SJSA1 (cell line): ENCODE measurements around the gene EGLN1. TPM values are rescaled to one million over a fixed set of nuclear protein-coding genes. Genes with fewer than 3 reads are reported as not detected.

Experiments
- DNase-seq, 2 experiments: peaks; one replicate each; pipeline ENCODE4 v3.0.0-alpha.2; 2015 to 2020; ENCODE audit warnings: low spot score in 2 of 2, low read depth in 1 of 2
- H3K27ac ChIP-seq: fragments of 250-450 bp; sonication (Bioruptor Pico); 2 replicates; pipeline ENCODE4 v1.5.1; 2020; ENCODE audit warnings: mild to moderate bottlenecking, moderate library complexity
- H3K27me3 ChIP-seq: fragments of 250-450 bp; sonication (Bioruptor Pico); replicated peaks from 2 replicates; pipeline ENCODE4 v1.5.1; 2020; ENCODE audit warnings: mild to moderate bottlenecking, moderate library complexity
- H3K36me3 ChIP-seq: fragments of 250-450 bp; sonication (Bioruptor Pico); 2 replicates; pipeline ENCODE4 v1.5.1; 2020; ENCODE audit warnings: mild to moderate bottlenecking
- H3K4me1 ChIP-seq: fragments of 250-450 bp; sonication (Bioruptor Pico); replicated peaks from 2 replicates; pipeline ENCODE4 v1.6.1; 2021; ENCODE audit warnings: mild to moderate bottlenecking
- H3K4me3 ChIP-seq: fragments of 250-450 bp; sonication (Bioruptor Pico); 2 replicates; pipeline ENCODE4 v1.5.1; 2020; ENCODE audit warnings: mild to moderate bottlenecking
- H3K9me3 ChIP-seq: fragments of 250-450 bp; sonication (Bioruptor Pico); replicated peaks from 2 replicates; pipeline ENCODE4 v1.5.1; 2020; ENCODE audit warnings: mild to moderate bottlenecking
- total RNA-seq: library from RNA; depleted of rRNA; stranded (reverse); fragments of >200 nt; shearing (Covaris generic); gene quantifications from 2 replicates; pipeline ENCODE4 v1.2.3, GENCODE V29; 2014

Gene EGLN1
- total RNA-seq, 1 experiment from 2014 or later, result 22.2 TPM

GRCh38 chr1:231334079-231334666 lies 87.9 kb downstream of the EGLN1 start:
- peaks cover 32% of the 10 kb centered on the region for H3K4me1 ChIP-seq
- no peaks in the 10 kb centered on the region for H3K9me3 ChIP-seq
- no peaks in the 10 kb centered on the region for H3K27me3 ChIP-seq
- no peak for DNase-seq
- H3K36me3 ChIP-seq, result peaks cover 36% of the 10 kb centered on the region
- no peak overlapping the region for H3K27ac ChIP-seq
- no peak overlapping the region for H3K4me3 ChIP-seq

DNA sequence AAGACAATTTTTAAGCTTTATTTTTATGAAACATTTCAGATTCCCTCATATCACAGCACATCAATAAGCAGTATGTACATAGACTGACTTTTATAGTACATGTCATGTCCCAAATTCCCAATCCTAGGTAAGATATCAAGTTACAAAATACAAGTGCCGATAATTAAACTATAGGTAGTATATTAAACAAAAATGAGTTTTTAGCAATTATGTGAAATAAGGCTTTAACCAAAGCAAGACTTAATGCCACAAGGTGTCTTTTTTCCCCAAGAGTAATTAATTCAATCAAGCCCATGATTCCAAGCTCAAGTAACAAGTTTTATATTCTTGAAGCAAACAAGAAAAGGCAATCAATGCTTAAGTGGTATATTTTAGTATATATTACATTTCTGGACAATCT lies 89.3 kb downstream of the EGLN1 start:
- no peak for DNase-seq
- no peaks in the 10 kb centered on the region for H3K9me3 ChIP-seq
- H3K27ac ChIP-seq, result no peak overlapping the region
- peaks cover 32% of the 10 kb centered on the region for H3K36me3 ChIP-seq
- peaks cover 29% of the 10 kb centered on the region for H3K4me1 ChIP-seq
- no peak overlapping the region for H3K4me3 ChIP-seq
- H3K27me3 ChIP-seq, result no peaks in the 10 kb centered on the region

DNA sequence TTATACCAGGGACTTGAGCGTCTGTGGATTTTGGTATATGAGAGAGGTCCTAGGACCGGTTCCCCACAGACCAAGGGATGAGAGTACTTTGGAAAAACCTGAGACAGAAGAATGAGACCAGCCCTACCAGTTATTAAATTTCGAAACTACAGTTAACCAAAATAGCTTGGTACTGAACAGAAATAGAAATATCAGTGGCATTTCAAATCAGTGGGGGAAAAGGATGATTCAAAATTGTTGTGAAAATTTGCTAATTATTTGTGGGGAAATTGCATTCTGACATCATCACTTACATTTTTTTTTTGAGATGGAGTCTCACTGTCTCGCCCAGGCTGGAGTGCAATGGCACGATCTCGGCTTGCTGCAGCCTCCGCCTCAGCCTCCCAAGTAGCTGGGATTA lies 92.6 kb downstream of the EGLN1 start:
- Histone ChIP-seq H3K4me3 (no peak overlapping the region), H3K36me3 (peaks cover 19% of the 10 kb centered on the region), H3K27me3 (no peaks in the 10 kb centered on the region; the same call in 1 of the 2 replicates), H3K27ac (no peak overlapping the region), H3K9me3 (no peaks in the 10 kb centered on the region), H3K4me1 (peaks cover 9% of the 10 kb centered on the region; the same call in 1 of the 2 replicates)
- DNase-seq, result no peak

- H3K9me3 ChIP-seq, result no peaks in the 10 kb centered on the region
- no peak overlapping the region for H3K27ac ChIP-seq
- H3K36me3 ChIP-seq, result peaks cover under 1% of the 10 kb centered on the region
- no peaks in the 10 kb centered on the region for H3K4me1 ChIP-seq
- no peak for DNase-seq
- no peak overlapping the region for H3K4me3 ChIP-seq
- H3K27me3 ChIP-seq, result no peaks in the 10 kb centered on the region; the same call in 1 of the 2 replicates
Measured at GRCh38 chr1:231327617-231328016, 94.5 kb downstream of the EGLN1 start.

DNA sequence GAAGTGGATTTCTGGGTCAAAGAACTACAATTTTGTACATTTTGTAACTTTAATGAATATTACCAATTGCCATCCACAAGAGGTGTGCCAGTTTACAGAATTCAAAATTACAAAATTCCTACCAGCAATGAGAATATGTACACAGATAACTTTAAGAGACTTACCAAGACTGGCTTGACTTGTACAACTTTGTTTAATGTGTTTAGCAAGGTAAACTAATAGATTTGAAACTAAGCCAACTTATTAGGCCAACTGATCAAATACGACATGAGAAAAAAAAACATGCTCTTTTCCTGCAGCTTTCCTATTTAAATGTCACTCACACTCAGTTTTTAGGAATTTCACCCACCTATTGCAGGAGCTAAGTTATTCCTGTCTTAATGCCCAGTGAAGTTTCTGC lies 95.8 kb downstream of the EGLN1 start:
- H3K4me3 ChIP-seq, result no peak overlapping the region
- H3K9me3 ChIP-seq, result no peaks in the 10 kb centered on the region
- no peaks in the 10 kb centered on the region for H3K36me3 ChIP-seq
- no peak for DNase-seq
- no peaks in the 10 kb centered on the region; the same call in 1 of the 2 replicates for H3K27me3 ChIP-seq
- H3K4me1 ChIP-seq, result no peaks in the 10 kb centered on the region
- H3K27ac ChIP-seq, result no peak overlapping the region

- Histone ChIP-seq H3K36me3 (no peaks in the 10 kb centered on the region), H3K27ac (no peak overlapping the region), H3K27me3 (no peaks in the 10 kb centered on the region; the same call in 1 of the 2 replicates), H3K4me1 (no peaks in the 10 kb centered on the region), H3K4me3 (no peak overlapping the region), H3K9me3 (no peaks in the 10 kb centered on the region; the same call in 1 of the 2 replicates)
- no peak for DNase-seq
Measured at GRCh38 chr1:231324660-231325059, 97.4 kb downstream of the EGLN1 start.

DNA sequence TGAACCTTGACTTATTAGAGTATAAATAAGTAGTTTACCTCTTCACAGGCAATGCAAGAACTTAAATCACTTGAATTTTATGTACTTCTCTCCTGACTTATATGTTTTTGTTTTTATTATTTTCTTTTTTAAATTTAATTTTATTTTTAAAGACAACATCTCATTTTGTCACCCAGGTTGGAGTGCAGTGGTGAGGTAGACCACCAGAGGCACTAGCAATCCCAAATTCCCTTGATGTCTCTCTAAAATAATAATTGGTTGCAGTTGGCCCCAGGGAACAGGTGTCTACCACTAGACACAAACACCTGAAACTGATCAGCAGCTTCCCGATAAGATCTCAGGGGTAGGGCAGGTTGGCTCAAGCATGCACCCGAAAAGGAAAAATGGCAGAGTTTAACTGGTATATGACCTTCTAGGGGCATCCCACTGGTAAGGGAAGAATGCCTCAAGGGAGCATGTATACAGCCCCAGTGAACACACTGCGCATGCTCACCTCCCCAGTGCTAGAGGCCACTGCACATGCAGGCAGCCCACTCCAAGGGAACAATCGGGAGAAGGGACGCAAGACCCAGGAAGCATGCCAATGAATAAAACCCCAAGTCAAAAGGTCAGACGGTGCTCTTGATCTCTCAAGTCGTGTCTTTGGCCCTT lies 99.1 kb downstream of the EGLN1 start:
- Histone ChIP-seq H3K36me3 (no peaks in the 10 kb centered on the region), H3K27ac (no peak overlapping the region), H3K27me3 (no peaks in the 10 kb centered on the region; the same call in 1 of the 2 replicates), H3K9me3 (no peaks in the 10 kb centered on the region; the same call in 1 of the 2 replicates), H3K4me1 (no peaks in the 10 kb centered on the region), H3K4me3 (no peak overlapping the region)
- peak in 1 of 2 experiments; percentile 8 for DNase-seq

DNA sequence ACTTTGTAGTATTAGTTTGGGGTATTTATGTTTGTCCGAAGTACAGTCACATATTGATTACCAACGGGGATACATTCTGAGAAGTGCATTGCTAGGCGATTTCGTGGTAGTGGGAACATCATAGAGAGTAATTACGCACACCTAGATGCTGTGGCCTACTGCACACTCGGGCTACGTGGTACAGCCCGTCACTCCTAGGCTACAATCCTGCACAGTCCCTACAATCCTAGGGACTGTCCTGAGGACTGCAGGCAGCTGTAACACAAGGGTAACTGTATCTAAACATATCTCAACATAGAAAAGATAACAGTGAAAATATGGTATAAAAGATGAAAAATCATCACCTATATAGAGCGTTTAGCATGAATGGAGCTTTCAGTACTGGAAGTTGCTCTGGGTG lies 103.0 kb downstream of the EGLN1 start:
- no peaks in the 10 kb centered on the region for H3K27me3 ChIP-seq
- H3K4me1 ChIP-seq, result no peaks in the 10 kb centered on the region

DNA sequence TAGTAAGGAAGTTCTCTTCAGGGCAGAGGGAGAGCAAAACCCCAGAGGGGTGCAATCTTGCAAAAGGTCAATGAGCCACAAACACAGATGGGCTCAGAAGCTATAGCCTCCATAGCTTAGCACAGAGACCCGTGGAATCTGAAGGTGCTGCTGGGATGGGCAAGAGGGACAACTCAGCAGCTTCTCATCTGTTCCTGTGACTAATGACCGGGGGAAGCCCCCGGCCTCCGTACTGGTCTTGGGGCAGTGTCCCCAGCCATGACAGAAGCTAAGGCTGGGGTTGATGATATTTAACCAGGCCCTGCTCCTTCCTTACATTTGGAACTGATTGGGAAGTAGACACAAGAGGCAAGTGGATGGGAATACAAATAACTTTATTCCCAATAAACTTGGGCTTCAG lies 103.5 kb downstream of the EGLN1 start:
- H3K27ac ChIP-seq, result no peak overlapping the region
- H3K27me3 ChIP-seq, result no peaks in the 10 kb centered on the region
- H3K4me3 ChIP-seq, result no peak overlapping the region
- no peaks in the 10 kb centered on the region; the same call in 1 of the 2 replicates for H3K9me3 ChIP-seq
- H3K36me3 ChIP-seq, result no peaks in the 10 kb centered on the region
- DNase-seq, result peak in 1 of 2 experiments; percentile 20
- H3K4me1 ChIP-seq, result no peaks in the 10 kb centered on the region

More for the DNA sequence above, 103.0 kb downstream of the EGLN1 start:
- Histone ChIP-seq H3K9me3 (no peaks in the 10 kb centered on the region; the same call in 1 of the 2 replicates), H3K27ac (no peak overlapping the region), H3K4me3 (no peak overlapping the region), H3K36me3 (no peaks in the 10 kb centered on the region)
- DNase-seq, result no peak

- DNase-seq, result peak in 1 of 2 experiments; percentile 18
- H3K4me1 ChIP-seq, result no peaks in the 10 kb centered on the region
- no peaks in the 10 kb centered on the region for H3K27me3 ChIP-seq
- no peaks in the 10 kb centered on the region; the same call in 1 of the 2 replicates for H3K9me3 ChIP-seq
- H3K36me3 ChIP-seq, result no peaks in the 10 kb centered on the region
- H3K27ac ChIP-seq, result no peak overlapping the region
- no peak overlapping the region for H3K4me3 ChIP-seq
Measured at GRCh38 chr1:231318015-231318355, 104.1 kb downstream of the EGLN1 start.

DNA sequence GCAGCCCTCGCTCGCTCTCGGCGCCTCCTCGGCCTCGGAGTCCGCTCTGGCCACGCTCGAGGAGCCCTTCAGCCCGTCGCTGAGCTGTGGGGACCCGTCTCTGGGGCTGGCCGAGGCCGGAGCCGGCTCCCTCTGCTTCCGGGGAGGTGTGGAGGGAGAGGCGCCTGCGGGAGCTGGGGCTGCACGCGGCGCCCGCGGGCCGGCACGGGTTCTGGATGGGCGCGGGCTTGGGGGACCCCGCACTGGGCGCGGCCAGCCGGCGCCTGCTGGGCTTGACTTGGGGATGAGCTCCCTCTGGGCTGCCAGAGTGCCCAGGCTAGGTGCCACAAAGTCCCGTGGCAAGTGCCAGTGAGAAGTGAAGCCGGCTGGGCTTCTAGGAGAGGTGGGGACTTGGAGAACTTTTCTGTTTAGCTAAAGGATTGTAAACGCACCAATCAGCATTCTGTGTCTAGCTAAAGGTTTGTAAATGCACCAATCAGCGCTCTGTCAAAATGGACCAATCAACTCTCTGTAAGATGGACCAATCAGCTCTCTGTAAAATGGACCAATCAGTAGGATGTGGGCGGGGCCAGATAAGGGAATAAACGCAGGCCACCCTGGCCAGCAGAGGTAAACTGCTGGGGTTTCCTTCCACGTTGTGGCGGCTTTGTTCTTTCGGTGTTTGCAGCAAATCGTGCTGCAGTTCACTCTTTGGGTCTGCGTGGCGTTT lies 104.6 kb downstream of the EGLN1 start:
- Histone ChIP-seq H3K36me3 (no peaks in the 10 kb centered on the region), H3K4me1 (no peaks in the 10 kb centered on the region), H3K9me3 (no peaks in the 10 kb centered on the region; the same call in 1 of the 2 replicates), H3K27me3 (no peaks in the 10 kb centered on the region), H3K27ac (no peak overlapping the region), H3K4me3 (no peak overlapping the region)
- peak in 1 of 2 experiments; percentile 35 for DNase-seq

- H3K36me3 ChIP-seq, result no peaks in the 10 kb centered on the region
- no peak overlapping the region for H3K27ac ChIP-seq
- no peaks in the 10 kb centered on the region; the same call in 1 of the 2 replicates for H3K9me3 ChIP-seq
- no peak overlapping the region for H3K4me3 ChIP-seq
- H3K4me1 ChIP-seq, result no peaks in the 10 kb centered on the region
- DNase-seq, result peak; percentile 38 to 56
- H3K27me3 ChIP-seq, result no peaks in the 10 kb centered on the region
Measured at GRCh38 chr1:231315887-231316286, 106.2 kb downstream of the EGLN1 start.
